Measurements from ENCODE around the gene GIMD1.
A peak's percentile ranks its signal among the peaks of the same experiment; 100 is the strongest.

The GIMD1 gene

GRCh38 chr4:106338671-106339070 lies 29.9 kb downstream of the GIMD1 start:
- Histone ChIP-seq H3K4me1 (ENCODE audit: control extremely low read depth in 1 of 4, control insufficient read depth in 4 of 4, insufficient read depth in 4 of 4, low read length in 3 of 4) (no peaks in the 10 kb centered on the region), H3K27me3 (replicated peaks in 2 of 5; ENCODE audit: control insufficient read depth in 4 of 5, insufficient read depth in 5 of 5, low read length in 4 of 5) (no peaks in the 10 kb centered on the region), H3K27ac (ENCODE audit: insufficient read depth in 1 of 2, low read depth in 1 of 2, low read length in 2 of 2, poor library complexity in 1 of 2, severe bottlenecking in 2 of 2) (no peak overlapping the region), H3K36me3 (ENCODE audit: control insufficient read depth in 4 of 4, insufficient read depth in 4 of 4, low read length in 3 of 4) (peaks cover 34 to 70% (median 42%) of the 10 kb centered on the region in 4 experiments), H3K9me3 (ENCODE audit: control extremely low read depth in 1 of 5, control insufficient read depth in 4 of 5, insufficient read depth in 2 of 5, low read depth in 1 of 5, low read length in 4 of 5) (peaks cover 0 to 21% (median 8%) of the 10 kb centered on the region in 5 experiments), H3K4me3 (ENCODE audit: control insufficient read depth in 1 of 7, extremely low read depth in 1 of 7, insufficient read depth in 4 of 7, low read depth in 2 of 7, low read length in 6 of 7) (no peak overlapping the region)
- POLR2A ChIA-PET = no interaction called here
- CTCF ChIA-PET = interaction anchor here (1.1 kb wide), 1 partner anchor 10 kb away, joined by 4 read pairs; no protein-coding TSS in a partner anchor
- no peak for DNase-seq
- 100% methylated on average over 3 of the region's 3 CpGs for WGBS (ENCODE audit: insufficient coverage)

- H3K36me3 ChIP-seq (ENCODE audit: control insufficient read depth in 4 of 4, insufficient read depth in 4 of 4, low read length in 3 of 4) = peaks cover 38 to 76% (median 46%) of the 10 kb centered on the region in 4 experiments
- H3K4me1 ChIP-seq (ENCODE audit: control extremely low read depth in 1 of 4, control insufficient read depth in 4 of 4, insufficient read depth in 4 of 4, low read length in 3 of 4) = no peaks in the 10 kb centered on the region
- peaks cover 0 to 21% (median 8%) of the 10 kb centered on the region in 5 experiments for H3K9me3 ChIP-seq (ENCODE audit: control extremely low read depth in 1 of 5, control insufficient read depth in 4 of 5, insufficient read depth in 2 of 5, low read depth in 1 of 5, low read length in 4 of 5)
- no peak overlapping the region for H3K4me3 ChIP-seq (ENCODE audit: control insufficient read depth in 1 of 7, extremely low read depth in 1 of 7, insufficient read depth in 4 of 7, low read depth in 2 of 7, low read length in 6 of 7)
- CTCF ChIA-PET = no interaction called here
- POLR2A ChIA-PET = no interaction called here
- H3K27me3 ChIP-seq (replicated peaks in 2 of 5; ENCODE audit: control insufficient read depth in 4 of 5, insufficient read depth in 5 of 5, low read length in 4 of 5) = no peaks in the 10 kb centered on the region
- no peak overlapping the region for H3K27ac ChIP-seq (ENCODE audit: insufficient read depth in 1 of 2, low read depth in 1 of 2, low read length in 2 of 2, poor library complexity in 1 of 2, severe bottlenecking in 2 of 2)
- DNase-seq = no peak
Measured at GRCh38 chr4:106337916-106338315, 30.7 kb downstream of the GIMD1 start.

- no peaks in the 10 kb centered on the region for H3K27me3 ChIP-seq (replicated peaks in 2 of 5; ENCODE audit: control insufficient read depth in 4 of 5, insufficient read depth in 5 of 5, low read length in 4 of 5)
- no peak for DNase-seq
- H3K9me3 ChIP-seq (ENCODE audit: control extremely low read depth in 1 of 5, control insufficient read depth in 4 of 5, insufficient read depth in 2 of 5, low read depth in 1 of 5, low read length in 4 of 5) = peaks cover 0 to 21% (median 8%) of the 10 kb centered on the region in 5 experiments
- no peak overlapping the region for H3K27ac ChIP-seq (ENCODE audit: insufficient read depth in 1 of 2, low read depth in 1 of 2, low read length in 2 of 2, poor library complexity in 1 of 2, severe bottlenecking in 2 of 2)
- POLR2A ChIA-PET = no interaction called here
- H3K4me3 ChIP-seq (ENCODE audit: control insufficient read depth in 1 of 7, extremely low read depth in 1 of 7, insufficient read depth in 4 of 7, low read depth in 2 of 7, low read length in 6 of 7) = no peak overlapping the region
- H3K36me3 ChIP-seq (ENCODE audit: control insufficient read depth in 4 of 4, insufficient read depth in 4 of 4, low read length in 3 of 4) = peaks cover 38 to 83% (median 51%) of the 10 kb centered on the region in 4 experiments
- CTCF ChIA-PET = no interaction called here
- no peaks in the 10 kb centered on the region for H3K4me1 ChIP-seq (ENCODE audit: control extremely low read depth in 1 of 4, control insufficient read depth in 4 of 4, insufficient read depth in 4 of 4, low read length in 3 of 4)
- WGBS (ENCODE audit: insufficient coverage) = 100% methylated on average over 1 of the region's 3 CpGs
Measured at GRCh38 chr4:106336618-106337017, 32.0 kb downstream of the GIMD1 start.

GRCh38 chr4:106334741-106335470 lies 33.7 kb downstream of the GIMD1 start:
- CTCF ChIA-PET = no interaction called here
- H3K9me3 ChIP-seq (ENCODE audit: control extremely low read depth in 1 of 5, control insufficient read depth in 4 of 5, insufficient read depth in 2 of 5, low read depth in 1 of 5, low read length in 4 of 5) = peaks cover 0 to 20% (median 8%) of the 10 kb centered on the region in 5 experiments
- DNase-seq = no peak
- no peaks in the 10 kb centered on the region for H3K27me3 ChIP-seq (replicated peaks in 2 of 5; ENCODE audit: control insufficient read depth in 4 of 5, insufficient read depth in 5 of 5, low read length in 4 of 5)
- H3K4me1 ChIP-seq (ENCODE audit: control extremely low read depth in 1 of 4, control insufficient read depth in 4 of 4, insufficient read depth in 4 of 4, low read length in 3 of 4) = no peaks in the 10 kb centered on the region
- H3K36me3 ChIP-seq (ENCODE audit: control insufficient read depth in 4 of 4, insufficient read depth in 4 of 4, low read length in 3 of 4) = peaks cover 38 to 84% (median 50%) of the 10 kb centered on the region in 4 experiments
- 100% methylated on average over 1 of the region's 1 CpG for WGBS (ENCODE audit: insufficient coverage)
- no peak overlapping the region for H3K4me3 ChIP-seq (ENCODE audit: control insufficient read depth in 1 of 7, extremely low read depth in 1 of 7, insufficient read depth in 4 of 7, low read depth in 2 of 7, low read length in 6 of 7)
- POLR2A ChIA-PET = no interaction called here
- H3K27ac ChIP-seq (ENCODE audit: insufficient read depth in 1 of 2, low read depth in 1 of 2, low read length in 2 of 2, poor library complexity in 1 of 2, severe bottlenecking in 2 of 2) = no peak overlapping the region

- no peak for DNase-seq
- Histone ChIP-seq H3K27ac (ENCODE audit: insufficient read depth in 1 of 2, low read depth in 1 of 2, low read length in 2 of 2, poor library complexity in 1 of 2, severe bottlenecking in 2 of 2) (no peak overlapping the region), H3K27me3 (replicated peaks in 2 of 5; ENCODE audit: control insufficient read depth in 4 of 5, insufficient read depth in 5 of 5, low read length in 4 of 5) (no peaks in the 10 kb centered on the region), H3K4me1 (ENCODE audit: control extremely low read depth in 1 of 4, control insufficient read depth in 4 of 4, insufficient read depth in 4 of 4, low read length in 3 of 4) (no peaks in the 10 kb centered on the region), H3K4me3 (ENCODE audit: control insufficient read depth in 1 of 7, extremely low read depth in 1 of 7, insufficient read depth in 4 of 7, low read depth in 2 of 7, low read length in 6 of 7) (no peak overlapping the region), H3K36me3 (ENCODE audit: control insufficient read depth in 4 of 4, insufficient read depth in 4 of 4, low read length in 3 of 4) (peaks cover 30 to 75% (median 51%) of the 10 kb centered on the region in 4 experiments), H3K9me3 (ENCODE audit: control extremely low read depth in 1 of 5, control insufficient read depth in 4 of 5, insufficient read depth in 2 of 5, low read depth in 1 of 5, low read length in 4 of 5) (peaks cover 0 to 13% (median 3%) of the 10 kb centered on the region in 5 experiments)
- 100% methylated on average over 2 of the region's 5 CpGs for WGBS (ENCODE audit: insufficient coverage)
- POLR2A ChIA-PET = no interaction called here
- CTCF ChIA-PET = interaction anchor here (0.9 kb wide), 1 partner anchor 478 kb away, joined by 3 read pairs; no protein-coding TSS in a partner anchor
Measured at GRCh38 chr4:106333186-106333585, 35.4 kb downstream of the GIMD1 start.

GRCh38 chr4:106329041-106329618 lies 39.4 kb downstream of the GIMD1 start:
- Histone ChIP-seq H3K36me3 (ENCODE audit: control insufficient read depth in 4 of 4, insufficient read depth in 4 of 4, low read length in 3 of 4) (peaks cover 9 to 67% (median 35%) of the 10 kb centered on the region in 4 experiments), H3K9me3 (ENCODE audit: control extremely low read depth in 1 of 5, control insufficient read depth in 4 of 5, insufficient read depth in 2 of 5, low read depth in 1 of 5, low read length in 4 of 5) (no peaks in the 10 kb centered on the region), H3K27ac (ENCODE audit: insufficient read depth in 1 of 2, low read depth in 1 of 2, low read length in 2 of 2, poor library complexity in 1 of 2, severe bottlenecking in 2 of 2) (no peak overlapping the region), H3K4me3 (ENCODE audit: control insufficient read depth in 1 of 7, extremely low read depth in 1 of 7, insufficient read depth in 4 of 7, low read depth in 2 of 7, low read length in 6 of 7) (no peak overlapping the region), H3K27me3 (replicated peaks in 2 of 5; ENCODE audit: control insufficient read depth in 4 of 5, insufficient read depth in 5 of 5, low read length in 4 of 5) (no peaks in the 10 kb centered on the region), H3K4me1 (ENCODE audit: control extremely low read depth in 1 of 4, control insufficient read depth in 4 of 4, insufficient read depth in 4 of 4, low read length in 3 of 4) (no peaks in the 10 kb centered on the region)
- ChIA-PET POLR2A (no interaction called here), CTCF (interaction anchor here (0.6 to 1.8 kb wide), 3 partner anchors 10 to 90 kb away, joined by 3 to 5 read pairs (median 4); no protein-coding TSS in a partner anchor)
- DNase-seq = peak; percentile 47 to 66 (median 66)
- no CpG with 5 or more reads among the region's 1 CpG for WGBS (ENCODE audit: insufficient coverage)

GRCh38 chr4:106325800-106326199 lies 42.8 kb downstream of the GIMD1 start:
- ChIA-PET POLR2A (interaction anchor here (0.6 kb wide), 1 partner anchor 11 kb away, joined by 3 read pairs; no protein-coding TSS in a partner anchor), CTCF (no interaction called here)
- Histone ChIP-seq H3K36me3 (ENCODE audit: control insufficient read depth in 4 of 4, insufficient read depth in 4 of 4, low read length in 3 of 4) (peaks cover 3 to 45% (median 19%) of the 10 kb centered on the region in 4 experiments), H3K27me3 (replicated peaks in 2 of 5; ENCODE audit: control insufficient read depth in 4 of 5, insufficient read depth in 5 of 5, low read length in 4 of 5) (no peaks in the 10 kb centered on the region), H3K4me1 (ENCODE audit: control extremely low read depth in 1 of 4, control insufficient read depth in 4 of 4, insufficient read depth in 4 of 4, low read length in 3 of 4) (no peaks in the 10 kb centered on the region), H3K27ac (ENCODE audit: insufficient read depth in 1 of 2, low read depth in 1 of 2, low read length in 2 of 2, poor library complexity in 1 of 2, severe bottlenecking in 2 of 2) (no peak overlapping the region), H3K9me3 (ENCODE audit: control extremely low read depth in 1 of 5, control insufficient read depth in 4 of 5, insufficient read depth in 2 of 5, low read depth in 1 of 5, low read length in 4 of 5) (no peaks in the 10 kb centered on the region), H3K4me3 (ENCODE audit: control insufficient read depth in 1 of 7, extremely low read depth in 1 of 7, insufficient read depth in 4 of 7, low read depth in 2 of 7, low read length in 6 of 7) (no peak overlapping the region)
- DNase-seq = no peak
